ENCODE results near the gene SFN. TPM values are rescaled to one million over a fixed set of nuclear protein-coding genes. Genes with fewer than 3 reads are reported as not detected.

Gene SFN
- total RNA-seq, 2 experiments from 2014 or later, result 1.4 to 1.8 TPM

DNA sequence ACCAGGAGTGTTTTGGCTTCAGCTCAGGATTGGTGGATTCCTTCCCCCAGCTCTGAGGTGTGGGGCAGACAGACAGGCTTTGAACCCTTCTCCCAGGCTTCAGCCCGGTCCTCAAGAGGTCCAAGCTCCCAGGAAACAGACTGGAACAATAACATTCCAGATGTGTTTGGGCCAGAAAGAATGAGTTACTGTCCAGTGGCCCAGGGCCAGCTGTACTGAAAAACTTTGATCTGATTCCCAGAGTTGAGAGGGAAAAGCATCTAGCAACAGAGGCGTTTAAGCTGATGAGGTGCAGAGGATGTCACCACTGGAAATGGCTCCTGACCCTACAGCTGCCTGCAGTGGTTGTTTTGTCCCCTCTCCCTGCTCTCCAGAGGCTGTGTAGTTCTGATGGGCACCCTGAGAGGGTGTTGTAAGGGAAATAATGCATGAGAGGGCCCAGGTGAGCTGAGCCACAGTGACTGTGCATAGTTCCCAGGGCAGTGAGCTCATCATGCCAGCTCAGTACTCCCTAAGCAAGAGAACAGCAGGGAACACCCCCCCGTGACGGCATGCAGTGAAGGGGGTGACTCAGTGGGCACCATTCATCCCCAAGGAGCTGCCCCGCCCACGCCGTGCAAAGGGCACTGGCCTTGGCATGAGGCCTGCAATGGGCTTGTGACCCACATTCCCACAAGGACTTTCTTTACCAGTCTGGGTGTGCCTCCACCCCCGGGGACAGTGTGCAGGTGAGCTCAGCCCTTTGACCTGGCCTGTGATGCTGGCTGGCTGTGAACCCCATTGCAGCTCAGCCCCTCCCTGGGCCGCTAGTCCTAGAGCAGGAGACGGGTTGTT, 13.8 kb upstream of the SFN start:
- POLR2A ChIA-PET, result interaction anchor here (0.8 to 3.8 kb wide), 5 partner anchors 12 to 41 kb away, joined by 3 to 12 read pairs (median 4); partner anchors contain the start of gene GPN2
- H3K9me3 Mint-ChIP-seq, result no peaks in the 10 kb centered on the region
- peaks cover 1% of the 10 kb centered on the region for H3K4me1 Mint-ChIP-seq
- H3K4me3 Mint-ChIP-seq, result no peak overlapping the region
- DNase-seq, result no peak
- peaks cover 27% of the 10 kb centered on the region for H3K36me3 Mint-ChIP-seq
- H3K27me3 Mint-ChIP-seq, result no peaks in the 10 kb centered on the region
- ATAC-seq (ENCODE audit: low read depth), result no peak
- no peak overlapping the region for H3K27ac Mint-ChIP-seq

DNA sequence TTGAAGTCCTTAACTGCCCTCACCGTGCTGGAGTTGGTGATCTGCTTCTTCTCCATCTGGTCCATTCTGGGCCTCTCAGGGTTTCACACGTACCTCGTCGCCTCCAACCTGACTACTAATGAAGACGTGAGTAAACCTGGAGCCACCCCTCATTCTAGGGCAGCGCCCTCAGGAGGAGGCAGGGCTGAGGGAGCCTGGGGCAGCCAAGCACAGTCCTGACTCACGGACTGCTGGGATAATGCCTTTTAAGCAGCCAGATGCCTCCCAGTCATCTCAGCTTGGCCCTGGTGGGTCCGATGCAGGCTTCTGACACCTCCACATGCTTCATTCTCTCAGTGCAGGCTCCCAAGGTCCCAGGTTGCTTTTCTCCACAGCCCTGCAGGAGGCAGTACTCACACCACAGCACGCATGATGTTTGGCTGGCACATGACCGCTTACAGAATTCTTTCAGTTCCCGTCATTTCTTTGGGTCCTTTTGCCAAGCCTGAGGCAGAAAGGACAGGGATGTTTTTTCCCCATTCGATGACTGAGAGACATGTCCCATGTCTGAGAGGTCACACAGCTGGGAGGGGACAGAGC, 11.8 kb upstream of the SFN start:
- Mint-ChIP-seq H3K36me3 (peaks cover 28% of the 10 kb centered on the region), H3K27ac (no peak overlapping the region), H3K4me1 (peaks cover 1% of the 10 kb centered on the region), H3K9me3 (no peaks in the 10 kb centered on the region), H3K27me3 (no peaks in the 10 kb centered on the region), H3K4me3 (no peak overlapping the region)
- DNase-seq (no peak), ATAC-seq (ENCODE audit: low read depth) (no peak)
- POLR2A ChIA-PET, result interaction anchor here (1.8 to 3.8 kb wide), 2 partner anchors 9 to 13 kb away, joined by 4 to 12 read pairs; no protein-coding TSS in a partner anchor

GRCh38 chr1:26852701-26853100, 10.2 kb upstream of the SFN start:
- DNase-seq, result no peak
- Mint-ChIP-seq H3K4me1 (no peaks in the 10 kb centered on the region), H3K27ac (no peak overlapping the region), H3K27me3 (no peaks in the 10 kb centered on the region), H3K9me3 (no peaks in the 10 kb centered on the region), H3K36me3 (peaks cover 23% of the 10 kb centered on the region), H3K4me3 (no peak overlapping the region)
- ATAC-seq (ENCODE audit: low read depth), result no peak
- POLR2A ChIA-PET, result interaction anchor here (3.8 kb wide), 1 partner anchor 8 kb away, joined by 12 read pairs; no protein-coding TSS in a partner anchor

DNA sequence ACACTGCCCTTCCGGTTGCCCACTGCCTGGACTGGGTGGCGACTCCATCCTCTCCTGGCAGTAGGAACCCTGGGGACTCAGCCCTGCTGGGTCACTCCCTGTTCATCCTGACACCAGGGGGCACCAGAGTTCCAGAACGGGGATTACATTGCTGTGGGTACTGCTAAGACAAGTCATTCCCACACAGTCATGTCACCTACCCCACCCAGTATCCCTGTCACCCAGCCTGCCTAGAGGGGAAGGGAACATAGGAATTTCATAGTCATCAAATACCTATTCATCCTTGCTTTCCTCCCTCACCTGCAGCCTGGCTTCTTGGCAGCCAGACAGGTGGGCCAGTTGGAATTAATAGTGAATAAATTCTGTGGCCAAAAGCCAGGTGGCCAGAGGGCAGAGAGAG, 9.8 kb upstream of the SFN start:
- Mint-ChIP-seq H3K9me3 (no peaks in the 10 kb centered on the region), H3K36me3 (peaks cover 21% of the 10 kb centered on the region), H3K27ac (no peak overlapping the region), H3K27me3 (no peaks in the 10 kb centered on the region), H3K4me1 (no peaks in the 10 kb centered on the region), H3K4me3 (no peak overlapping the region)
- ATAC-seq (ENCODE audit: low read depth) (peak; percentile 75), DNase-seq (peak; percentile 71)
- POLR2A ChIA-PET, result interaction anchor here (0.6 kb wide), 1 partner anchor 34 kb away, joined by 5 read pairs; no protein-coding TSS in a partner anchor

DNA sequence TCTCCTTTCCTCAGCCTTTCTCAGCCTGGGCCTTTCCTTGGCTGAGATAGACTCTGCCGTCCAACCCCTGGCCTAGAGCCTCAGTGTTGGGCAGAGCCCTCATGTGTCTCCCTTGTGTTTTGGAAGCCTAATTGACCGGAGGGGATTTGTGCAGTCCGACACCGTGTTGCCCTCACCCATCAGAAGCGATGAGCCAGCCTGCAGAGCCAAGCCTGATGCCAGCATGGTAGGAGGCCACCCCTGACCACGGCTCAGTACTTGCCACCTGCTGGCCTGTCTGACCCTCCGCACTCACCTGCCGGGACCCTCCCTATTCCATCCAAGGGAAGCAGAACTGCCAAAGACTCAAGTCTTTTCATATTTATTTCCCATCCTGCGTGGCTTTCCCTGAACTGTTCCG, 9.3 kb upstream of the SFN start:
- Mint-ChIP-seq H3K36me3 (peaks cover 18% of the 10 kb centered on the region), H3K4me3 (no peak overlapping the region), H3K27me3 (no peaks in the 10 kb centered on the region), H3K27ac (no peak overlapping the region), H3K9me3 (no peaks in the 10 kb centered on the region), H3K4me1 (no peaks in the 10 kb centered on the region)
- POLR2A ChIA-PET, result interaction anchor here (0.6 kb wide), 1 partner anchor 33 kb away, joined by 5 read pairs; no protein-coding TSS in a partner anchor
- ATAC-seq (ENCODE audit: low read depth), result no peak
- no peak for DNase-seq

DNA sequence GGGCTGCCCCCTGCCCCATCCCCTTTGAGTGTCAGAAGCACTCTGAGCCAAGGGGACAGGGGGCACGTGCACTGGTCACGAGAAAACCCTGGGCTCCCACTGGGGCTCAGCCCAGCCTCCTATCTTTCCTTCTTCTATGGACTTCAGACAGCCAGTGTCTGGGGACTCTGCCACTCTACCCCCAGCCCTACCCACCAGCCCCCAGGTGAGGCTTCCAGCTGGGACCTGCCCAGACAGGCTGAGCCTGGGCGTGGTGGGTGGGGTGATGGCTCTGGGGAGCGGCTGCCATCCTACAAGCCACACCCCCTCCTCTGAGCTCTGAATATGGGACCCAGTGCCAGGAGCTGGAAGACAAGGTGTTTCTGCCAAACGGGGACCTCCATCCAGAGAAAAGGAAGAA, 8.0 kb upstream of the SFN start:
- Mint-ChIP-seq H3K27me3 (no peaks in the 10 kb centered on the region), H3K4me3 (no peak overlapping the region), H3K36me3 (peaks cover 13% of the 10 kb centered on the region), H3K27ac (no peak overlapping the region), H3K9me3 (no peaks in the 10 kb centered on the region), H3K4me1 (no peaks in the 10 kb centered on the region)
- POLR2A ChIA-PET, result interaction anchor here (2.5 kb wide), 1 partner anchor 10 kb away, joined by 17 read pairs; no protein-coding TSS in a partner anchor
- ATAC-seq (ENCODE audit: low read depth) (no peak), DNase-seq (no peak)

DNA sequence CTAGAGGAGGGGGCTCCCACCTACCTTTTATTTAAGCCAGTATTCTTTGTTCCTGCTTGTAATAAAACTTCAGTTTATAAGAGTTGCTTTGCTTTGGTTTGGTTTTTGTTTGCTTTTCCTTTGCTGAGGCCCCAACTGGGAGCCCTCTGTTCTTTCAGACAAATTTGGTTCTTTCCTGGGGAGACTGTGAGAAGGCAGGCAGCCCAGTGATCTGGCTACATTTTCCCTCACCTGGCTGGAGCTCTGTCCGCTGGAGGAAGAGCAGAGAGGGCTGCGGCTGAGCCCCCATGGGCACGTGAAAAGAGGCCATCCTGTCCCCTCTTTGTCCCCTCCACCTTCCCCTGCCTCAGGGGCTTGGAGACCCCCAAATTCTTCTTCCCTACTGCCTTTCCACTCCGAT, 7.3 kb upstream of the SFN start:
- Mint-ChIP-seq H3K27ac (peak overlapping the region; percentile 52), H3K9me3 (no peaks in the 10 kb centered on the region), H3K4me1 (no peaks in the 10 kb centered on the region), H3K27me3 (no peaks in the 10 kb centered on the region), H3K4me3 (no peak overlapping the region), H3K36me3 (peaks cover 10% of the 10 kb centered on the region)
- DNase-seq (no peak), ATAC-seq (ENCODE audit: low read depth) (no peak)
- POLR2A ChIA-PET, result interaction anchor here (2.5 kb wide), 1 partner anchor 9 kb away, joined by 17 read pairs; no protein-coding TSS in a partner anchor

DNA sequence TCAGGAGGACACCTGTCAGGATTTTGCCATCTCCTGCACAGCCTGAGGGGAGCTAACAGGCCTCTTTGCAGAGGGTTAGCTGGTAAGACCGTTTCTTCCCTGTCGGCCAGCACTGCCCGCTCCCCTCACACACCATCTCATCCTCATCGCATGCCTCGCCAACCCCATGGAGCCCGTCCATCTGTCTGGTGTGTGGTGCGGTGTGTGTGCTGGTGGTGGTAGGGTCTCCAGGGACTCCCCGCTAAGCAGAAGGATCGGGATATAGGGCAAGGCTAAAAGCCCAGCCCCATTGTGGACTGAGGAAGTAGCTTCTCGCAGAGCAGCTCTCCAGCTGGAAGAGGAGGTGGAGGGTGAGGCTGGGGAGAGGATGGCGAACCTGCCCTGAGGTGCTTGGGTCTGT, 6.8 kb upstream of the SFN start:
- Mint-ChIP-seq H3K27me3 (no peaks in the 10 kb centered on the region), H3K27ac (no peak overlapping the region), H3K36me3 (peaks cover 10% of the 10 kb centered on the region), H3K4me1 (no peaks in the 10 kb centered on the region), H3K9me3 (no peaks in the 10 kb centered on the region), H3K4me3 (no peak overlapping the region)
- ATAC-seq (ENCODE audit: low read depth) (no peak), DNase-seq (no peak)
- POLR2A ChIA-PET, result interaction anchor here (0.6 to 2.5 kb wide), 3 partner anchors 9 to 254 kb away, joined by 3 to 17 read pairs (median 3); no protein-coding TSS in a partner anchor

GRCh38 chr1:26856604-26857469, 6.1 kb upstream of the SFN start:
- Mint-ChIP-seq H3K36me3 (peaks cover 7% of the 10 kb centered on the region), H3K4me3 (no peak overlapping the region), H3K27me3 (no peaks in the 10 kb centered on the region), H3K9me3 (no peaks in the 10 kb centered on the region), H3K27ac (no peak overlapping the region), H3K4me1 (no peaks in the 10 kb centered on the region)
- DNase-seq (no peak), ATAC-seq (ENCODE audit: low read depth) (no peak)
- POLR2A ChIA-PET, result interaction anchor here (0.5 to 2.5 kb wide), 7 partner anchors 8 to 509 kb away, joined by 3 to 17 read pairs (median 3); no protein-coding TSS in a partner anchor

DNA sequence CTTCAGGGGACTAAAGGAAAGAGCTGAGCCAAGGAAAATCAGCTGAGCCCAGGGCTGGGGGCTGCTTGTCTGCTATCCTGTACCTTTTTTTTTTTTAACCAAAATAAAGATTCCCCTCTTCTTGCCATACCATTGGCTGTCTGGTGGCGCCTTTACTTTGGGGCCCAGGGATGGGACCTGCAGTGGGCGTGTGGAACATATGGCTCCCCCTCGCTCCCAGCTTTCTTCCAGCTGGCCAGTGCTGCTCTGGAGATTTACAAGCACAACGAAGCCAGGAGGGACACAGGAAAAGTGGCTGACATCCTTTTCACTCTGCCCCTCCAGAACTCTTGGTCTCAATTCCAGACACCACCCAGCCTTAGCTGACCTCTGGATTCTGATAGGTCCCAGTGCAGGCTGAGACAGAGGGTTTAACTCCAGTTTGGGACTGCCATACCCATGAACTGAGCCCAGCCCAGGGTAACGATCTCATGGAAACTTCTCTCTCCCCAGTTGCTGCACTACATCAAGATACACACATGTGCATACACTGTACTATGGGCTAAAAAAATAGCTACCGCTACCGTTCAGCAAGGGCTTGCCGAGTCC, 5.4 kb upstream of the SFN start:
- no peaks in the 10 kb centered on the region for H3K9me3 Mint-ChIP-seq
- no peak for DNase-seq
- H3K27me3 Mint-ChIP-seq, result no peaks in the 10 kb centered on the region
- ATAC-seq (ENCODE audit: low read depth), result no peak
- H3K27ac Mint-ChIP-seq, result no peak overlapping the region
- POLR2A ChIA-PET, result interaction anchor here (0.5 to 1.2 kb wide), 4 partner anchors 9 to 510 kb away, joined by 3 read pairs; no protein-coding TSS in a partner anchor
- H3K4me1 Mint-ChIP-seq, result peaks cover 4% of the 10 kb centered on the region
- H3K36me3 Mint-ChIP-seq, result peaks cover 6% of the 10 kb centered on the region
- H3K4me3 Mint-ChIP-seq, result no peak overlapping the region

- Mint-ChIP-seq H3K27me3 (no peaks in the 10 kb centered on the region), H3K36me3 (peaks cover 7% of the 10 kb centered on the region), H3K9me3 (no peaks in the 10 kb centered on the region), H3K4me3 (no peak overlapping the region), H3K4me1 (peaks cover 9% of the 10 kb centered on the region), H3K27ac (no peak overlapping the region)
- POLR2A ChIA-PET, result interaction anchor here (1.2 kb wide), 1 partner anchor 25 kb away, joined by 3 read pairs; no protein-coding TSS in a partner anchor
- ATAC-seq (ENCODE audit: low read depth) (no peak), DNase-seq (no peak)
These were observed 4.8 kb upstream of the SFN start for GRCh38 chr1:26858160-26858559.

DNA sequence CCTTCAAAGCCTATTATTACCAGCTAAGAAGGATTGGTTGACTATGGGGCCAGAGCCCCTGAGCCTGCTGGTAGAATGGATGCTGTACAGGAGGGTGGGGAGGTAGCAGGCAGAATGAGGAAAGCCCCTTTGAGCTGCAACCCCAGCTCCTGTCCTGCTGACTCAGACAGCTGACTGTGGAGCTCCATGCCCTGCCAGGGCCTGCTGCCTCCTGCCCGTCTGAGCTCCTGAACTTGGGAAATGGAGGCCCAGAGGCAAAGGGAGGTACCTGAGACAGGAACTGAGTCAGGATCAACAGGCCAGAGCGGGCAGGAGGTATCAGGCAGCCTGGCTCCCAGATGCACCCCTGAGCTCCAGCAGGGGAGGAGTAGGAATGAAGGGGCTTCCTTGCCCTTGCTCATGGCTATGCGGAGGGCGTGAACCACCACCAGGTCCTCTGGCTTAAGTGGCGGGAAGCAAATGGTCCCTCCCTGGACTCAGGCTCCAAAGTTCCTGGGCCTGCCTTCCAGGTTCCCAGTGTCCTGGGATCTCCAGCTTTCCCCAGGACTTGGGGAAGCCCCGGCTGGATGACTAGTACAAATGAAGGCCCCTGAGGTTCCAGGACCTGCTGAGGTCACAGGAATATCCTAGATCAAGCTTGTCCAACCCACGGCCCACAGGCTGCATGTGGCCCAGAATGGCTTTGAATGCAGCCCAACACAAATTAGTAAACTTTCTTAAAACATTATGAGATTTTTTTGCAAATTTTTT, 3.9 kb upstream of the SFN start:
- Mint-ChIP-seq H3K4me3 (no peak overlapping the region), H3K27me3 (no peaks in the 10 kb centered on the region), H3K9me3 (no peaks in the 10 kb centered on the region), H3K27ac (no peak overlapping the region), H3K4me1 (peaks cover 11% of the 10 kb centered on the region), H3K36me3 (peaks cover 3% of the 10 kb centered on the region)
- ATAC-seq (ENCODE audit: low read depth) (no peak), DNase-seq (no peak)
- POLR2A ChIA-PET, result interaction anchor here (1.4 to 3.4 kb wide), 2 partner anchors 8 to 21 kb away, joined by 3 to 12 read pairs; no protein-coding TSS in a partner anchor

Measured in activated naive CD8-positive, alpha-beta T cell treated with anti-CD3 and anti-CD28 coated beads, Interleukin-2, amount 10 ng/mL, durations not matched to agents 7 days and 5 days (primary cell).